Activated CD4-positive, alpha-beta T cell treated with anti-CD3 and anti-CD28 coated beads for 4 hours (primary cell): ENCODE results near the gene SLC22A3.
"Not testable (repeated sequence)": the region's sequence is repeated elsewhere in the genome, so short reads cannot be mapped to it uniquely, and the experiment has no call there.

Source experiments
- DNase-seq, 2 donors: peaks; one replicate each; pipeline ENCODE4 v3.0.0-alpha.2; 2020

SLC22A3 gene

DNA sequence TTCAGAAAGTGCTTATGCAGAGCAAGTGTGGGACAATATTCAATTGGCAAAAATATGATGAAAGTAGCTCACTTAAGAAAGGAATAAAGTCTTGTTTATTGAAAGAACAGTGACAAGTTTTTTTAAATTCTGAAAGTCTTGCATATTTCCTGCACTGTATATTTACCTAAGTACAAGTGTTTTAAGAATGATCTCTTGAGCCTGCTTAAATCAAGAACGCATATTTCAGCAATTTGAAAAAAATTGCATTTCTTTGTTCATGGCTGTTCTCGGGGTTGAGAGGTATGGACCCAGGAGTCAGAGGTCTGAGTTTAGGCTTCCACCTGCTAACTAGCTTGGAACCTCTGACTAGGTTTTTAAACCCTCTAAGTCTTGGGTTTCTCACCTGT, 27.4 kb downstream of the SLC22A3 start:
- no peak for DNase-seq

DNA sequence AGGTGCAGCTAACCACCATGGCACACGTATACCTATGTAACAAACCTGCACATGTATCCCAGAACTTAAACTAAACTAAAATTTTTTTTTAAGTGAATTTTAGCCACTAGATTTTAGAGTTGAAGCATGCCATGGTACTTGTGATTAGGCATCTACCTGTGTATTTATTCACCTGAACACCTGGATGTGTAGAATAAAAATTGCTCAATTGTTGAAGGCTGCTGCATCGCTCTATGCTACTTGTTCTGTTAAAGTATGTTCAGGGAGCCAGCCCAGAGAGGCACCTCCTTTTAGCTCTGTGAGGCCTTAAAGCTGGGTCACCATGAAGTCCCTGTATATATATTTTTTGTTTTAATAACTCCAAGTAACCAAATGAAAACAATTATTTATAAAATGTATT, 28.3 kb downstream of the SLC22A3 start:
- no peak for DNase-seq

GRCh38 chr6:160378218-160378617, 30.0 kb downstream of the SLC22A3 start:
- no peak for DNase-seq

DNA sequence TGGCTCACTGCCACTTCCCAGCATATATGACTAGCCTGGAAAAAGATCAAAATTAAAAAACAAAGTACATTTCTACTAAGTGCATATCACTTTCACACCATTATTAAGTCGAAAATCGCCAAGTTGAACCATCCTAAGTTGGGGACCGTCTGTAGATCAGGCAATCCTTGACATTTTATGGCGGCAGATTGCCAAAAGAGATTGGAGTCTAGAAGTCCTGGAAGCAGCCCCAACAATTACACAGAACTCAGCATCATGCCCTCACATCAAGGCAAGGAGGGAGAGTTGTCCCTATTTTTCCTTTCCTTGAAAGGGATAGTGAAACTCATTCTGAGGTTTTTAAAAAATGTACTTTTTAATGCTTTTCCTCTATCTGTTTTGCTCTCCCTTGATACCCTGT, 30.7 kb downstream of the SLC22A3 start:
- no peak for DNase-seq

DNA sequence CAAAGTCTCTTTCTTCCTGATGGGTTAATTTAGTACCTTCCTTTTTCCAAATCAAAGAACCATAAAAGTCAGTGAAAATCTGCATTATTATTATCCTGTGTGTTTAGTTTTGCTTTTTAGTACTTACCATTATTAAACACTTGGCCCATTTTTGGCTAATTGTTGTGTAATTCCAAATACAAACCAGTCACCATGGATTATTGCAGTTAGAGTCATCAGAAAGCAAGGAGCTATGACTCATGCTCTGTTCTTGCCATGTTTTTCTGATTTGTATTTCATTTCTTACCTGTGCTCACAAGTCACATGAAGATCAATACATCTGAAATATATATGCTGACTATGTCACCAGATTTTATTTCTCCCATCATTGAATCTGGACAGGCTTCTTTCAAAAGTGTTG, 31.3 kb downstream of the SLC22A3 start:
- no peak for DNase-seq

DNA sequence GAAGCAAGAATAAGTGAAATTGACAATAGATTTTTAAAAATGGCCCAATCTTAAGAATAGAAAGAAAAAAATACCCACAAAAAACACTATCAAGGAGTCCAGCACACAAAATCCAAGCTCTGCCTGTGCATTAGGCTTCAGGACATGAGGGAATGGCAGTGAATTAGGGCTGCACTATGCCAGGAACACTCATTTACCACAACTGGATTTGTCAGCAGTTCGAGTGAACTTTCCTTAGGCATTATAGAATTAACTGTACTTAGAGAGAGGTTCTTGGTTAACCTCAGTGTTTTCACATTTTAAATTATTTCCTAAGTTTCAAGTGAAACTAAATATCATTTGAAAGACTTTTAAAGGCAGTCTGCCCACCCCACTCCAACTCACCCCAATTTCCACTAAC, 34.8 kb downstream of the SLC22A3 start:
- DNase-seq: no peak

- DNase-seq: no peak
These were observed 38.8 kb downstream of the SLC22A3 start for GRCh38 chr6:160386869-160387530.

GRCh38 chr6:160387916-160388643, 39.9 kb downstream of the SLC22A3 start:
- DNase-seq: no peak

DNA sequence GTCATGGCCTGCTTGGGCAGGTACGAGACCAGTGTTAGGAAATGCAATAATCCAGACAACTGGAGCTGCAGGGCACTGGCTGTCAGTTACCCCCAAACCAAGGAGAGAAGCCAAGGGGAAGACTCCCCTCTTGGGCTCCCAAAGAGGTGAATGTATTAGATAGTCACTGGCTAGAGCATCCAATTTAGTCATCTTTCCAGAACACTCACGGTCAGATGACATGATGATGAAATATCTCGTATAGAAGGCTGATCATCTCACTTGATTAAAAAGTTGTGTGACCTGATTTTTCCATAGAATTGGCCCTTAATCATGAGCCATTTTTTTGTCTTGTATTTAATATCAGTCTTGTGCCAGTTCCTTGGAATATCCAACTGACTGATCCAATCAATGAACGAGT, 40.7 kb downstream of the SLC22A3 start:
- DNase-seq: no peak

DNA sequence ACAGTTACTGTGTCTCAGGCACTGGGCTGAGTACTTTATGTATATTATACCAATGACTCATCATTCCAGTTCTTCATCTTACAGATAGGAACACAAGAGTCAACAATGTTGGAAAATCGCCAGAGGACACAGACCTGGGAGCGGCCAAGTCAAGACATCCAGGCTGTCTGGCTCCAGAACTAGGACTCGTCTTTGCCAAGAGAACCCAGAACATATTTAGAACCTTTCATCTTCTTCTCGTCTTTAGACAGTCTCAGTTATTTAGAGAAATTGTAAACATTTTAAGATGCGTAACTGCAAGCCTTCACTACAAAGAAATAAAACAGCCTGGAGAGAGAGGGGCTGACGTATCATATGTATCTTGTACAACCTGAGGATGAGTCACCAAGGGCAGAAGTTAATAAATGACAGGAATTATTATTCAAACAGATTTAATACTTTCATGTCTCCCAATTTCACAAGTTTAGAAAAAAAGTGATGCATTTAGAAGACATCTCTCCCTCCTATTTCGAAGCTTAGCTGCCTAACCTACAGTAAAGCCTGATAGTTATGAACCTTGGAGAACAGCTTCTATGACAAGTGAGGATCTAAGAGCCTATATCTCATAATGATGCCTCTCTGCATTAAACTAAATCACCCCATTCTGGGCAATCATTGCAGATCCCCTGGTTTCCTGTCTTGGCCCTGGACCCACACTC, 43.4 kb downstream of the SLC22A3 start:
- DNase-seq: no peak

GRCh38 chr6:160393442-160393841, 45.3 kb downstream of the SLC22A3 start:
- DNase-seq: not testable (repeated sequence)

DNA sequence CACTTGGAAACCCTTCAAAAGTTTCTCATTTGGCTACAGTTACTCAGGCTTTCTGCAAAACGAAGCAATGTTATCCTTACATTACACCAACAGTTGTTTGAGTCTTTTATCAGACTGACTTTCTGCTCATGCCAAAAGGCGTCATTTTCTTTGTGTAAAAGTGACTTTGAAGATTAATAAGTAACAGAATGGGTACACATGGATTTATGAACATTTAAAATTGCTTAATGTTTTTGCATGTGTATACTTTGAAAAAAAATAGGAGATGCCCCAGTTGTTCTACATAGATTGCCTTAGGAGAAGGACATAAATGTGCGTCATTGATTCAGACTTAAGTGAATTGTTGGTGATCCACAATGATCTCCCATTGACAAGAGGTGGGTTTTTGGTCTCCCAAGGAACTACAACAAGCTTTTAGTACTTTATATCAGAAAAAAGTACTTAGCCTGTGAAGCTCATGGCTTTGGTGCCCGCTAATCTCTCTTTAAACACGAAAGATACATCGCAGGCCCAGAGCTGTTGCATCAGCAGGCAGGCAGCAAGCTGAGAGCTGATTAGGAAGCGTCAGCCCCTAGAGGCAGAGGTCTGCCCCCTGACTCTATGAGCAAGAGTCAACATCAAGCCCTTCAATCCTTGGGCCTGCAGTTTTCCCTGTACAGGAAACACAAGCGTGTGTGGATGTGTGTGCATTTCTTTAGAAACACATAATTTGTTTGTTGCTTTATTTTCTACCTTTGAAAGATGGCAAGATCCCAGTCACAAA, 45.9 kb downstream of the SLC22A3 start:
- no peak for DNase-seq

- no peak for DNase-seq
These were observed 46.5 kb downstream of the SLC22A3 start for GRCh38 chr6:160394654-160395035.

DNA sequence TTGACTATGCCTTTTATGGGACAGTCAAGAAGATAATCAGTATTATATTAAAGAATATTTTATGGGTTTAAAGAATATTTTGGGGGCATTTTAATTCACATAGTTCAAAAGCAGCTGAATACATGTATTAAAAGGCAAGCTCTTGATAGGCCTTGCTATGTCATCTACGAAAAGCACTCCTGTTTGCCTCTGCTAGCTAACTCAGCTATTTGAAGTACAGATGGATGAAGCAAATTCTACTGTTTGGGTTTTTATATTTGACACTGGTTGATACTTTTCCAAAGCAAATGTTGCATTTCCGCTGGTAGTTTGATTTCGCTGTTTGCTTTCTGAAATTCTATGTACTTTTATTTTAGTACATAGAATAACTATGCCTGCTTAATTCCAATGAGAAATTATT, 47.0 kb downstream of the SLC22A3 start:
- no peak for DNase-seq

DNA sequence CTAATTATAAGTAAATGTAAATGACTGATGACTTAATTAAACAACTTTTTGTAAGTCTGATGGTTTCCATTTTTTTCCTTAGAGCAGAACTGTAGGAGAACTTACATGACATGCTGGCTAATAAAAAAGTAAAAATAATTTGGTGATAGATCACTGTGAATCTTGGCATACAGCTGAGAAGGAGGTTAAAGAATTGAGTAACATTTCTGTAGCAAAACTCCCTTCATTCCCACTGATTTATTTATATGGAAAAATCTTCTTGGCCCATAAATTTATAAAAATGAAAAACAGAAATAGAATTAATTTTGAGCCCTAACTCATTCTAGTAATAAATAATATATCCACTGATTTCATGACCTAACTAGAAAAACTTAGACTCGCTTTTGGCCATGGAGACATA, 48.1 kb downstream of the SLC22A3 start:
- DNase-seq: no peak

DNA sequence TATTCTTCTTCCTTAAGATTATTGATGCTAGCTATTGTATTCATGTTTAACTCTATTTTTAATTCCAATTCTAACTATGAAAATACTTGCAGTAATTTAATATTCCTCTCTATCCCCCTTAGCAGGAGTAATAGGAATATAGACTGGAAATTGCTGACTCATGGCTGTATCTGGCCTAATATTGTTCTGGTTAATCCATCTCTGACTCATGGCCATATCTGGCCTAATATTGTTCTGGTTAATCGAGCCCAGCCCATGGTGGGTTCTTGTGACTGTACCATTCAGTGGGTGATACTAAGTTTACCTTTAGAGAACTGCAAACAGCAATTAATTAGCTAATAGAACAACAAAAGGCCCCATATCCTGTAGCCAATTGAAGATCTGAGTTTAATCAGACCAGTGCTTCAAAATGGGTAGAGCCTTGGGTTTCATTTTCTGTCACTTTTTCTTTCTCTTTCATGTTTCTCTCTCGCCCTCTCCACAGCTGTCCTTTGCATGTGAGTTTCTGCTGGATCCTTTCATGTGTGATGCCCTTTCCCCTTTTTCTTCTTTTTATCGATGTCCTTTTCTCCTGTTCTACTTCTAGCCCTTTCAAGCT, 50.6 kb downstream of the SLC22A3 start:
- DNase-seq: no peak

DNA sequence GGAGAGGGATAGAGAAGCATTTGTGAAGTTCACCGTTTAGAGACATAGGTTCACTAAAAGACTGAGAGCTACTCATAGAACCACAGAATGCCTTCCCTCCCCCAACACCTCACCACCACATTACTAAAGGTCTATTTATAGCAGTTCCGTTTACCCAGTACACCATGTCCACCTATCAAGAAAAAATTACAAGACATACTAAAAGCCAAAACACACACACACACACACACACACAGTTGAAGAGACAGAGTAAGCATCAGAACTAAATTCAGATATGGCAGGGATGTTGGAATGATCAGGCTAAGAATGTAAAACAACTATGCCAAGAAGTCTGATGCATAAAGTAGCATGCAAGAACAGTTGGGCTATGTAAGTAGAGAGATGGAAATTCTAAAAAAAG, 52.3 kb downstream of the SLC22A3 start:
- no peak for DNase-seq

DNA sequence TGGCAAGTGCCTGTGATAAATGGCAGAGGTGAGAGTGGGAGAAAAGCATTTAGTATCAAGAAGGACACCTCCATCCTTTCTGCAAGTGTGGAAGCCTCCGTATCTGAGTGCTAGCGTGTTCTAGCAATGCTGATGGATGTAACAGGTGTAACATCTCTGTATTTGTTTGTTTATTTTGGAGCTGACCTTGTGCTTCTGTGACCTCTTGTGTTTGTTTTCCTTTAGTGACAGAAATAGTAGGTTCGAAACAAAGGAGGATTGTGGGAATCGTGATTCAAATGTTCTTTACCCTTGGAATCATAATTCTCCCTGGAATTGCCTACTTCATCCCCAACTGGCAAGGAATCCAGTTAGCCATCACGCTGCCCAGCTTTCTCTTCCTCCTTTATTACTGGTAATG, 60.4 kb downstream of the SLC22A3 start:
- no peak for DNase-seq

DNA sequence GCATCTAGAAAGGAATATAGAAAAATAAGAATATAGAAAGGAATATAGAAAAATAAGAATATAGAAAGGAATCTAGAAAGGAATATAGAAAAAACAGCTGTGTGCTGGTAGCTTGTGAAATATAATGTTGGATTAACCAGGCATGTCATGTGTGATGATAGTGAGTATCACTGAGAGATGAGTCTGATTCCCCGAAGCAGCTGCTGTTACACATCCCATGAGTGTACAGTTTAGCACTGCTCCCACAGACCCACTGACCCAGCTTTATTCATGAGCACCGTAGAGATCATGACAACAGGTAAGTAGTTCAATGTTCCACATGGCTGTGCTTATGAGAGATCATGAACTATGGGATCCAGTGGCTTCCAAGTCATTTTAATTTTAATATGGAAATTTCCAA, 64.8 kb downstream of the SLC22A3 start:
- DNase-seq: no peak

DNA sequence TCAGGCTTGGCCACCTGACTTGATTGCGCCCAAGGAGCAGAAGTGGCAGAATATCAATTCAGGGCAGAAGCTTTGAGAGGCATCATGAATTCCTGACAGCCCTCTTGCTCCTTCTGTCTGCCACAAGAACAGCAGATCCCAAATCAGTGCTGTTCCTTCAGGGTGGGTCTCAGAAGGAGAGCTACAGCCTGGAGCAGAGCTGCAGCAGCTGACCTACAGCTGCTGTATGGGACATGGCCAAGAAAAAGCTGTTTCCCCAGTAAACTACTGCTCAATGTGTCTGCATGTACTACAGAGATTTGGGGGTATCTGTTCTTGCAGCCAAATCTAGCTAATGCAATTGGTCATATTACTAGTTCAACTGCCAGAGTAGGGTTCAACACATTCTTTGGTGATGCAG, 69.0 kb downstream of the SLC22A3 start:
- DNase-seq: no peak

GRCh38 chr6:160417550-160417949, 69.4 kb downstream of the SLC22A3 start:
- DNase-seq: no peak

GRCh38 chr6:160418370-160418769, 70.2 kb downstream of the SLC22A3 start:
- DNase-seq: no peak

- no peak for DNase-seq
These were observed 71.3 kb downstream of the SLC22A3 start for GRCh38 chr6:160419488-160419887.
